IMR-90 (cell line): Measurements from ENCODE around the gene C10orf120.

Experiments
- BHLHE40 ChIP-seq: fragments of 150-350 bp; IDR thresholded peaks from 2 replicates; pipeline ENCODE4 v1.6.1; 2016; ENCODE audit warnings: mild to moderate bottlenecking, low read depth, low read length
- MAFK ChIP-seq: IDR thresholded peaks from 2 replicates; pipeline ENCODE4 v1.6.1; 2012; ENCODE audit warnings: low read depth, low read length, improper control_type of control experiment
- MAZ ChIP-seq: IDR thresholded peaks from 2 replicates; pipeline ENCODE4 v1.6.1; 2012; ENCODE audit warnings: low read depth, mild to moderate bottlenecking, low read length, improper control_type of control experiment, moderate library complexity, borderline replicate concordance
- POLR2A ChIP-seq: IDR thresholded peaks from 2 replicates; pipeline ENCODE4 v1.6.1; 2012; ENCODE audit warnings: mild to moderate bottlenecking, low read depth, low read length
- RAD21 ChIP-seq: IDR thresholded peaks from 2 replicates; pipeline ENCODE4 v1.6.1; 2012; ENCODE audit warnings: low read length, improper control_type of control experiment
- SMC3 ChIP-seq: fragments of 150-350 bp; IDR thresholded peaks from 2 replicates; pipeline ENCODE4 v1.6.1; 2016; ENCODE audit warnings: low read depth, mild to moderate bottlenecking, antibody characterized with exemption, low read length, moderate library complexity
- TF ChIP-seq, protein P1 (sequence below): conservative IDR thresholded peaks from 2 replicates; pipeline ENCODE4 v1.5.1; 2012; ENCODE audit warnings: mild to moderate bottlenecking, low read depth, low read length, improper control_type of control experiment
- TF ChIP-seq, protein P2 (sequence below): fragments of 150-350 bp; IDR thresholded peaks from 2 replicates; pipeline ENCODE4 v1.6.1; 2017; ENCODE audit warnings: mild to moderate bottlenecking, antibody characterized with exemption, low read length, low read depth

DNA sequence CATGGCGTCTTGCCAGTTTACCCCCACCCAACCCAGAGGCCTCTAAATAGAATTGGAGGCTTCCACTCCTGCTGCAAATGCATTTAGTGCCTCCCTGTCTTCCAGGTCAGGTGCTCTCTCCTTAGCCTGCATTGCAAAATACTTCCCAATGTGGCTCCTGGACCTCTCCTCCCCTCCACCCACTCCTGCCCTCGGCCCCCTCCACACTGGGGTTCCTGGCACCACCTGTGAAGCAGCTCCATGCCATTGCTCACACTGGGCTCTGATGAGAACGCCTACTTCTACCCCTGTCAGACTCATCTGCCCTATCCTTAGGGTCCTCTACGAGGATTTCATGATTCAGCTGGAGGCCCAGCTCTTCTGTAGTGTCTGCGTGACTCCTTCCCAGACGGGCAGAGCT, 37.4 kb downstream of the C10orf120 start:
- TF ChIP-seq SMC3, result no peak
- TF ChIP-seq, protein P1, sequence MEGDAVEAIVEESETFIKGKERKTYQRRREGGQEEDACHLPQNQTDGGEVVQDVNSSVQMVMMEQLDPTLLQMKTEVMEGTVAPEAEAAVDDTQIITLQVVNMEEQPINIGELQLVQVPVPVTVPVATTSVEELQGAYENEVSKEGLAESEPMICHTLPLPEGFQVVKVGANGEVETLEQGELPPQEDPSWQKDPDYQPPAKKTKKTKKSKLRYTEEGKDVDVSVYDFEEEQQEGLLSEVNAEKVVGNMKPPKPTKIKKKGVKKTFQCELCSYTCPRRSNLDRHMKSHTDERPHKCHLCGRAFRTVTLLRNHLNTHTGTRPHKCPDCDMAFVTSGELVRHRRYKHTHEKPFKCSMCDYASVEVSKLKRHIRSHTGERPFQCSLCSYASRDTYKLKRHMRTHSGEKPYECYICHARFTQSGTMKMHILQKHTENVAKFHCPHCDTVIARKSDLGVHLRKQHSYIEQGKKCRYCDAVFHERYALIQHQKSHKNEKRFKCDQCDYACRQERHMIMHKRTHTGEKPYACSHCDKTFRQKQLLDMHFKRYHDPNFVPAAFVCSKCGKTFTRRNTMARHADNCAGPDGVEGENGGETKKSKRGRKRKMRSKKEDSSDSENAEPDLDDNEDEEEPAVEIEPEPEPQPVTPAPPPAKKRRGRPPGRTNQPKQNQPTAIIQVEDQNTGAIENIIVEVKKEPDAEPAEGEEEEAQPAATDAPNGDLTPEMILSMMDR, result no peak
- TF ChIP-seq RAD21, result no peak
- no peak for TF ChIP-seq POLR2A
- TF ChIP-seq BHLHE40, result no peak
- TF ChIP-seq MAFK, result no peak
- TF ChIP-seq MAZ, result no peak
- TF ChIP-seq, protein P2, sequence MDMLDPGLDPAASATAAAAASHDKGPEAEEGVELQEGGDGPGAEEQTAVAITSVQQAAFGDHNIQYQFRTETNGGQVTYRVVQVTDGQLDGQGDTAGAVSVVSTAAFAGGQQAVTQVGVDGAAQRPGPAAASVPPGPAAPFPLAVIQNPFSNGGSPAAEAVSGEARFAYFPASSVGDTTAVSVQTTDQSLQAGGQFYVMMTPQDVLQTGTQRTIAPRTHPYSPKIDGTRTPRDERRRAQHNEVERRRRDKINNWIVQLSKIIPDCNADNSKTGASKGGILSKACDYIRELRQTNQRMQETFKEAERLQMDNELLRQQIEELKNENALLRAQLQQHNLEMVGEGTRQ, result no peak
